ENCODE data around the gene FOSL2. TPM values are rescaled to one million over a fixed set of nuclear protein-coding genes. Genes with fewer than 3 reads are reported as not detected.

The FOSL2 gene
- 78.1 and 93.2 TPM in 2 replicates for total RNA-seq (2014; rRNA removed; shearing (Covaris generic); ENCODE audit: low replicate concordance)

DNA sequence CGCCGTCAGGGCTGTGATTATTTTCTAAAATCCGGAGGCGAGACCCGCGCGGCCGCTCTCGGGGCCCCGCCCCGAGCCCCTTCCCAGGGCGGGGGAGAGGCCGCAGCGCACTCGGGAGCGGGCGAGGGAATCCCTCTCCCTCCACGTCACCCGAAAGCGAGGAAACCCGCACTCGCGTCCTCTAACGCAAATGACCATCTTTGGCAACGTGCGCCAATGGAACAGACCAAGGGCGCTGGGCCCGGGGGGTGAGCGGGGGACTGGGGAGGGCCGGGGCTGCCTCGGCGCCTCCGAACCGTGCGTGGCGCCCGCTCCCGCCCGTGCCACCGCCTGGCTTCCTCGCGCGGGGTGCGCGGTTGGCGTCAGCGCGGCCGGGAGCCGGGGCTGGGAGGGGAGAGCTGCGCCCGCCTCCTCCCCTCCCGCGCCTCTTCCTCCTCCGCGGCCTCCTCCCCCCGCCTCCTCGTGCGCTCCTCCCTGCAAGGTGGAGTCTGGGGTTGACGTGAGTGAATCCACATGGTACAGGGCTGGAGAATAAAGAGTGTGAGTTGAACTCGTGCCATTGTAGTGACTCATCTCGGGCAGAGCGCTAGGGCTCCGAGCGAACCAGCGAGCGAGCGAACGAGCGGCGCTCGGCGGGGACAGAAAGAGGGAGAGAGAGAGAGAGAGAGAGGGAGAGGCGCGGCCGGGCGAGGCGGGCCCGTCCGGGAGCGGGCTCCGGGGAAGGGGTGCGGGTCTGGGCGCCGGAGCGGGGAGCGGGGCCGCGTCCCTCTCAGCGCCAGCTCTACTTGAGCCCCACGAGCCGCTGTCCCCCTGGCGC is at the start of gene FOSL2:
Gene FOSL2, plus strand, starts transcription at position 562 of the 817 bp plus-strand sequence. CDS start 863 bp downstream, outside the sequence.
- peak; percentile 99 for DNase-seq (ENCODE audit: low read depth)
- in situ Hi-C loops (cut with HindIII; ENCODE audit: low pct_unique_long_range_greater_than_20kb, low sequenced_read_pairs) = no loop called here

DNA sequence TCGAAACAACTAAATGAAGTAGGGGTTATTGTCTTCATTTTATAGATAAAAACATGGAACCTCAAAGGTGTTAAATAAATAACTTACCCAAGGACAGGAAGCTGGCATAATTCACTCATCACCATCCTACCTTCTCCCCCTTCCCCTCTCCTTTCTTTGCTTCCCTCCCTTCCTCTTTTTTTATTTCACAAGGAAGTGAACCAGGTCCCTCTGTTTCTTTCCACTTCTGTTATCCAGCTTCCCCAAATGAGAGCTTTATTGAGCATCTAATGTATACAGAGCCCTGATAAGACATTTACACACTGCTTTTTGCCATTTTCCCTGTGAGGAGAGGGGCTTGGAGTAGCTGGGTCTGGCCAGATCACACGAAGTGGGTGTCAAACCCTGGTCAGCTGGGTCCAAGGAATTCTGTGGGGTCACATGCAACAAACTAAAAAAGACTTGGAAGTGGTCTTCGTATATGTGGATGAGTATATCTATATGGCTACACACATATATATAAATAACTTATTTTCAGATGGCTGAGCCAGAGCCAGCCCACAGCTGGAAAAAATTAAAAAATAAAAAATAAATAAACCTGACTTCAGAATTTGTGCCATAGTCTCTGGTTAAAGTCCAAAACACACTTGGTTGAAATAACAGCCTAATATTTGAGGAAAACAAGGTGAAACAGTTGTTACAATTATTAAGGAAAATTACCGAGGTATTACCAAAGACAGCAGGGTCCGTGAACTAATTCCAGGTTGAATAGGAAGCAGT is 49.3 kb upstream of the FOSL2 start:
- in situ Hi-C loops (cut with HindIII; ENCODE audit: low pct_unique_long_range_greater_than_20kb, low sequenced_read_pairs) = no loop called here
- DNase-seq (ENCODE audit: low read depth) = no peak

DNA sequence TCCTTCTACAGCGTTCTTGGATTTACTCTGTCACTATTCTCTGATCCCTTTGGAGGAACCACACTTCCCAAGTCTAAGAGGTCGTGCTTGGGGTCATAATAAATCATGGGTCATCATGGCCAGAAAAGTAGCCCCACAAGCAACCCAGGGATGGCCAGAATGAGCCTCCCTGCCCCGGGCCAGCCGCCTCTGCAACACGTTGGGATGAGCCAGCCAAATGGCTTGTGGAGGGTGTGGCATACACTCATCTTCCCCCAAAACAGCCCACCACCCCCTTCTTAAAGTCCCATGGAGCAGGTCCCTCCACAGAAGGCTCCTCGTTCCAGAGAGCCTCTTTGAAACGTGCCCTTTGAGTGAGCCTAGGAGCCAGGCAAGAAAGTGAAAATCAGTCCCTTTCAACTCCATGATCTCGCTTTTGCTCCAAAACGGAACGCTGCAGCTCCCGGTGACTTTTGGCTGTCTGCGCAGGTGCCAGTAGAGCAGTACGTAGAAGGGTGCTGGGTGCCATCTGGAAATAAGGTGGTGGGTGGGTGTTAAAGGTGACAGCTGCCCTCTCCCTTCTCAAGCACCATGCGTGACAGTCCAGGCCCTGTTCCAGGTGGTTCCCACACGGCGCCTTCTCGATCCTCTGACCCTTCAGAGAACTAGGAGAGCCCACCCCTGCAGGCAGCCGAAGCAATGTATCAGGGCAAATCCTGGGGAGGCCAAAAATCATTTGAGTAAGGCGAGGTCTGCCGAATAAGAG is 48.5 kb upstream of the FOSL2 start:
- in situ Hi-C loops (cut with HindIII; ENCODE audit: low pct_unique_long_range_greater_than_20kb, low sequenced_read_pairs) = no loop called here
- no peak for DNase-seq (ENCODE audit: low read depth)

DNA sequence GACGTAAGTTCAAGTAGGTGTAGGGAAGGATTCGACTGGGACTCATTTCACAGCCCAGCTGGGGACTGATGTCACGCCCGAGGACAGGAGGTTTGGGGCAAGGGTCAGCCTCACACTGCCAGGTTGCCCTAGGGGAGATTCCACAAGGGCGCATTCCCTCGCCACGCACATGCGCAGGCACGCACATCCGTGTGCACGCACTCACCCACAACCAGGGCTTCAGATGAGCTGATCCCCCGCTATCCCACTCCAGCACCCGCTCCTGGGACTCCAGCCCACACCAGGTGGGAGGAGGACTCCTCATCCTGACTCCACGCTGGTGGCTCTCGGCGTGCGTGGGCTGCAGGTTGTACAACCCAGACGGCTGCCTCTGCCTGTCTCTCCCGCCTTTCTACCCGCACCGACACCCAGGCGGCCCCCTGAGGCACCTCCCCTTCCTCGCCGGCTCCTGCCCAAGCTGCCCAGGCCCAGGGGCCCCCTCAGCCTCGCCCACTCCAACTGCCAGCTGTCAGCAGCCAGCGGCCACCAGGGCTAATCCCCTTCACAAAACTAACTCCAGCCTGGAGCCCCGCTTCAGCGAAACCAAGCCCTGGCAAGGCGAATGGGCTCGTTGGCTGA is 47.8 kb upstream of the FOSL2 start:
- in situ Hi-C loops (cut with HindIII; ENCODE audit: low pct_unique_long_range_greater_than_20kb, low sequenced_read_pairs) = no loop called here
- DNase-seq (ENCODE audit: low read depth) = no peak

DNA sequence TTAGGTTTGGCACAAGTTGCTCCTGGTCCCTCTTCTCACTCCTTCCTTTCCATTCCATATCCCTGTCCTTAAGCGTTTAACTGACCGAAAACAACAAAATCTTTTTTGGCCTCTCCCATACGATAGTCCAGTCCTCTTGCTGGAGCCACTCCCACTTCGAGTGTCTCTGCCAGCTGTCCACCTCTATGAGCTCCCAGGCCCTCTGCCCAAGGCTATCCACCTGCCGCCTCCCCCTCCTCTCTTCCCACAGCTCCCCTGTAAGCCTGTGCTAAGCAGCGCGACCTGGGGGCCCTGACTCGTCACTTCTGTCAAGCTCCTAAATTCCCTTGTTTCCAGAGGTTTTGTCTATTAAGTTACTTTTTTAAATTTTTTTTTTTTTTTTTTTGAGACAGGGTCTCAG is 47.0 kb upstream of the FOSL2 start:
- in situ Hi-C loops (cut with HindIII; ENCODE audit: low pct_unique_long_range_greater_than_20kb, low sequenced_read_pairs) = no loop called here
- no peak for DNase-seq (ENCODE audit: low read depth)

DNA sequence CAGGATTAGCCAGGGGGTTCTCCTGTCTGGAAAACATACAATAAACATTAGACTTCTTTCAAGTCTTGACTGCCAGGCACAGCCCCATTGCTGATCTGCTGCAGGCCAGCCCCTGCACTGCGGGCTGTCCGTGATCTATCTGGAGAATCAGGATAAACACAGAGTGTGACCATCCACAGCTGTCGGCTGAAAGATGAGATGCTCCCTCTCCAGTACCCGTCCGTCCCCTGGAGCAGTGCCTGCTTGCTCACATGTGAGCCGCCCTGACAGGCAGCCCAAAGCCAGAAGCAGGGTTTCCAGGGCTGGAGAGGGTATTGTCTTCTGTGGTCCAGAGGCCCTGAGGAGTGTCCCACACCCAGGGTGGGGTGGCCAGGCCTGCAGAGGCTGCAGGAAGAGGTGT is 46.1 kb upstream of the FOSL2 start:
- in situ Hi-C loops (cut with HindIII; ENCODE audit: low pct_unique_long_range_greater_than_20kb, low sequenced_read_pairs) = no loop called here
- DNase-seq (ENCODE audit: low read depth) = no peak

DNA sequence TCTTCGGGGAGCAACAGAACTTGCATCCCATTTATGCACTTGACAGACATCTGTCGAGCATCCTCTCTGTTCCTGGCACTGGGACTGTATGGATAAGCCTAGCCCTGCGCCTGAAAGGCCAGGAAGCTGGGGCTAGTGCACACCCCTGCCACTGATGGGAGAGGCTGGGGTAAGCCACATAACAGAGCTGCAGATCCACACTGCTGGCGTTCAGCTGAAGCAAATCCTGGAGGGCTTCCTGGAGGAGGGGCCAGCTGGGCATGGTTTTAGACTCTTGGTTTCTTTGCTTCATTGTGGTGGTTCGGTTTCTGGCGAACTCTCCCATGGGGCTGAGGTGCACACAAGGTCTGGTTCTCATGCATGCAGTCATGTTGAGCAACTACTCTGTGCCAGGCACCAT is 45.5 kb upstream of the FOSL2 start:
- in situ Hi-C loops (cut with HindIII; ENCODE audit: low pct_unique_long_range_greater_than_20kb, low sequenced_read_pairs) = no loop called here
- no peak for DNase-seq (ENCODE audit: low read depth)

DNA sequence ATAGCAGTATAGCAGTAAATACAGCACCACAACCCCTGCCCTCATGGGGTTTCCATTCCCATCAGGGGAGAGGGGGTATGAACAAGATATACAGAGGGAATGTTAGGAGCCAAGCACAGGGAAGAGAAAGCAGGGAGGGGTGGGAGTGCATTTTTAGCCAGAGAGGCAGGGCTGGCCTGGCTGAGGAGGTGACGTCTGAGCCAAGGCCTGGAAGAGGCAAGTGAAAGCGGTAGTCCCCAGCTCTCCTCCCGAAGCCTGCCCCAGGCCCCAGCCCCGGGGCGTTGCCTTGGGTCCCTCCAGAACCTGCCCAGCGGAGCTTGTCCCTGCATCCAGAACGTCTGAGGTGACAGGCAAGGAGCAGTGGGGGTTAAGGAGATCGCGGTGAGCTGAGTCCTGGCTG is 45.1 kb upstream of the FOSL2 start:
- in situ Hi-C loops (cut with HindIII; ENCODE audit: low pct_unique_long_range_greater_than_20kb, low sequenced_read_pairs) = no loop called here
- DNase-seq (ENCODE audit: low read depth) = no peak

DNA sequence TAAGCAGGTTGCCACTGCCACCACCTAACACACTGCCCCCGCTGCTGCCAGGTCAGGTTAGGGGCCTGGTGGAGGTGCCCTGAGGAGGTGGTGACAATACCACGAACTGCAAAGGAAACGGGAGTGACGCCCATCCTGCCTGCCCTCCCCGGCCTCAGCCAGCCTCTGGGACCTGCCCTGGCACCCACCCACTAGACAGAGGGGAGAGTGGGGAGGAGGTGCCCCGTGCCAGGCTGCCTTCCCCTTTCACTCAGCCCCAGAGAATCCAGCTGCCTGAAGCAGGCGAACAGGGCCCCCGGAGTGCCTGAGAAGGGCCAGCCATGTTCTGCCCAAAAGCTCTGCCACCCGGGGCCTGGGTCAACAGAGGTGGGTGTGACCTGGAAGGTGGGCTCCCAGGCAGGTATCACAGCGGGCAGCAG is 44.5 kb upstream of the FOSL2 start:
- DNase-seq (ENCODE audit: low read depth) = no peak
- in situ Hi-C loops (cut with HindIII; ENCODE audit: low pct_unique_long_range_greater_than_20kb, low sequenced_read_pairs) = no loop called here

DNA sequence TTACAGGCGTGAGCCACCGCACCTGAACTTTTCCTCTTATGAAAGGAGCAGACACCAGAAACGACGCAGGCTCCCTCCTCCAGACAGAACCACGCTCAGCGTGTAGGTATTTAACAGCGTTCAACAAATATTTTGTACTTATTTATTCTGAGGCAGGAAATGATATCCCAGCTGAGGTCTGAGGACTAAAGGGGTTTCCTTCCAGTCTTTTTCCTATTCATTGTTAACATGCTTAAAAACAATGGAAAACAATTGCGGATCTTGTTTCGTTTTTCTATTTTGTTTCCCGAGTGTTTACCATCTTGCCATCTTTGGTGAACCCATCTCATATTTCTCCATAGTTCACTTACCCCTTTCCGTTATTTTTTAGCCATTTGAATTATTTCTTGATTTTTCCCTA is 43.7 kb upstream of the FOSL2 start:
- in situ Hi-C loops (cut with HindIII; ENCODE audit: low pct_unique_long_range_greater_than_20kb, low sequenced_read_pairs) = no loop called here
- DNase-seq (ENCODE audit: low read depth) = no peak

DNA sequence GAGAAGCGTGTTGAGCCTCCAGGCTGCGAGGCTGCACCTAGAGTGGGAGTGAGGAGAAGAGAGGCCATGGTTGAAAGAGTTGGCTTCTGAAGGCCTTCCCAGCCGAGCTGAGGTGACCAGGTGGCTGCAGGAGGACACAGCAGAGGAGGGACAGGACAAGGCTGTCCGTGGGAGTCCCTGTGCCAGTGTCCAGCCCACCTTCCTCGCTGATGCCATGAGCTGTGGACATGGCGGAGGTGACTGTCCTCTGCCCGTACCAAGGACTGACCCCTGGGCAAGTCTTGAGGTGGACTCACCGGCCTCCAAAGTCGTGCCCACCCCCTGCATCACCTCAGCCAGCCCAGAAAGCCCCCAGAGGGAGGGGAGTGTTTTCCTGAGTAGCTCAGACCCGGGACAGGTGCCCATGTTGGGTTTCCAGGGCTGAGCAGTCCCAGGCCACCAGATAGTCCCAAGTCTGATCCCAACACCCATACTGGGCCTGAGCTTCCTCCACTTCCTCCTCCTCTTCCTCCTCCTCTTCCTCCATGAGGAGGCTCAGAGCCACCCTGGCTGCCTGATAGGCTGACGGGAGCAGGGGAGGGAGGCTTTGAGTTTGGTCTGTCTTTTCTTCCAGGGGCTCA is 43.0 kb upstream of the FOSL2 start:
- in situ Hi-C loops (cut with HindIII; ENCODE audit: low pct_unique_long_range_greater_than_20kb, low sequenced_read_pairs) = no loop called here
- no peak for DNase-seq (ENCODE audit: low read depth)

DNA sequence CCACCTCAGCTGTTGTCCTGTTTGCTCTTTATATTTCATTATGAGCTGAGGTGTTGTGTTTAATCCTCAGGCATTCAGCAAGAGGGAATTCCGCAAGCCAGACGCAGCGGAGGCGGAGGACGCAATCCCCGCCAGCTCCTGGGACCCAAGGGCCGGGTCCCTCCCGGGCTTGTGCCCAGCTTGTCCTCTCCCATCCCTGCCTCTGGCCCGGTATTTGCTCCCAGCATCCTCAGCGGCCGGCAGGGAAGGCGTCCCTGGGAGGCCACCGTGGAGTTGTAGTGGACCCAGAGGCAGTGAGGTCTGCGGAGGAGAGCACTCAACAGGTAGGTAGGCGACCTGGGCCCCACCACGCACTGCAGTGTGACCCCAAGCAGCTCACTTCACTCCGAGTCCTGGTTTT is 42.5 kb upstream of the FOSL2 start:
- DNase-seq (ENCODE audit: low read depth) = no peak
- in situ Hi-C loops (cut with HindIII; ENCODE audit: low pct_unique_long_range_greater_than_20kb, low sequenced_read_pairs) = no loop called here

DNA sequence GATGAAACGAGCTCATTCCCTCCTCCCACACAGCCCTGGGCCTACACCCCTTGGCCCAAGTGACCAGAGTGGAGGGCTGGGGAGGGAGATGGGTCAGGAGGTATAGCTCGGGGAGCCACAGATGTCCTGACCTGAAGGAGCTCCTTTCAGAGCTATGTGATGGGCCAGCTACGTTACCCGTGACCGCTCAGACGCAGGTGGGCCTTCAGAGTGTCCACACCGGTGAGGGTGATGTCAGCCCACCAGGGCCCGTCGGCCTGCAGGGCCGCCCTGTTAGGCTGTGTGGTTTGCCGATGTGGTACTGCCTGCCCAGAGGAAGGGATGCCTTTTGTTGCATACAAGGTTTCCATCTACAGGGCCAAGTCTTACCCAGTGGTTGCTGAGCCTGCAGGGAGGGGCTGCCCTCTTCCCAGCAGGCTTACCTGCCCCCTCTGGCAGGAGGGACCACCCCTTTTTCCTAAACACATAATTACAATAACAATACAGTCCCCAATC is 41.8 kb upstream of the FOSL2 start:
- no peak for DNase-seq (ENCODE audit: low read depth)
- in situ Hi-C loops (cut with HindIII; ENCODE audit: low pct_unique_long_range_greater_than_20kb, low sequenced_read_pairs) = no loop called here

DNA sequence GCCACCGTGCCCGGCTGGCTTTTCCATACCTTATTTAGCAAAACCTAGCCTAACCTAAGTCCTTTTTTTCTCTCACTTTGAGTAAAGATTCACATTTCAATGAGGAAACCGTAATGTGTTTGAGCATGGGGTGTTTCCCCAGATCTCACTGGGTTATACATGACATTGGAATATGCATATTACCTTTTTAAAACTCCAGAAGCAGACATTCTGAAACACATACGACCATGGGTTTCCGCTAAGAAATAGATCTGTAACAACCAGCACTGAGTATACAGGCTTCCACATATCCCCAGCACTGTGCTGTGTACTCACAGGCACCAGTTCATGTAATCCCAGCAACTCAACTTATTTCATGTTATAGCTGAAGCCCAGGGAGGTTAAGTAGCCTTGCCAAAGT is 41.0 kb upstream of the FOSL2 start:
- in situ Hi-C loops (cut with HindIII; ENCODE audit: low pct_unique_long_range_greater_than_20kb, low sequenced_read_pairs) = no loop called here

DNA sequence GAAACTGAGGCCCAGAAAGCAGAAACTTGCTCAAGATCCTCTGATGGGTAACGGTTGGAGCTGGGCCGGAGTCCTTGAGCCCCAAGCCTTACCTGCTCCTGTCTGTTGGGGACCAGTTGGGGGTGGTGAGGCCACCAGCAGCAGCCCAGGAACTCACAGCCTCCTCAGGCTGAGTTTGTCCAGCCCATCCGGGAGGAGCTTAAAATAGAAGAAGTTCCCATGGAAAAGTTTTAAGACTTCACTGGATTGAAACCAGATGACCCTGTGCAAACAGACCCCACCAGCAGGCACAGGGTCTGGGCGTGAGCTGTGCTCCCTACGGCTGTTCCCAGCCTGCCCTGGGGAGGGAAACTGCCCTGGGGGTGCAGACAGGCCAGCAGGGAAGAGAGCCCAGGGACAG is 40.6 kb upstream of the FOSL2 start:
- DNase-seq (ENCODE audit: low read depth) = no peak
- in situ Hi-C loops (cut with HindIII; ENCODE audit: low pct_unique_long_range_greater_than_20kb, low sequenced_read_pairs) = no loop called here

More for the DNA sequence above, 41.0 kb upstream of the FOSL2 start:
- DNase-seq (ENCODE audit: low read depth) = no peak

DNA sequence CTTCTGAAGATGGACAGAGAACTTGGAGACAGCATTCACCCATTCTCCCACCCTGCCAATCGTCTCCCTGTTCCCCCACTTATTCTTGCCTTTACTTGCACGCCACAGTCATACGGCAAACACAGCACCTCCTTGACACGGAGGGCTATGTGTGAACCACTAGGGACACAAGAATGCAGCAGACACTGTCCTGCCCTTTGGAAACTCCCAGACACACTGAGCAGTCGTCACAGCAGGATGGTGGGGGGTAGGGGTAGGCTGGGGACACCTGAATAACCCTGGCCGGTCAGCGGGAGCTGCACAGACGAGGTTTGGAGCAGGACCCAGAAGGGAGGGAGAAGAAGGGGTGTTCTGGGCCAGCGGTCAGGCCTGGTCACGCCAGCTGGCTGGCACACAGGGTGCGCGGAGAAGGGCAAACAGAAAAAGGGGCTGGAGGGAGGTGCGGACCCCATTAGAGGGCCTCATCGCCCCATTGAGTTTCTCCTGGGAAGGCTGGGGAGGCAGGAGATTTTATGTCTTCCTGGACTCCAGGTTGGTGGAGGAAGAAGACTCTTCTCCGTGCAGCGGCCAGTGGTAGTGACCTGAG is 40.0 kb upstream of the FOSL2 start:
- no peak for DNase-seq (ENCODE audit: low read depth)
- in situ Hi-C loops (cut with HindIII; ENCODE audit: low pct_unique_long_range_greater_than_20kb, low sequenced_read_pairs) = no loop called here

DNA sequence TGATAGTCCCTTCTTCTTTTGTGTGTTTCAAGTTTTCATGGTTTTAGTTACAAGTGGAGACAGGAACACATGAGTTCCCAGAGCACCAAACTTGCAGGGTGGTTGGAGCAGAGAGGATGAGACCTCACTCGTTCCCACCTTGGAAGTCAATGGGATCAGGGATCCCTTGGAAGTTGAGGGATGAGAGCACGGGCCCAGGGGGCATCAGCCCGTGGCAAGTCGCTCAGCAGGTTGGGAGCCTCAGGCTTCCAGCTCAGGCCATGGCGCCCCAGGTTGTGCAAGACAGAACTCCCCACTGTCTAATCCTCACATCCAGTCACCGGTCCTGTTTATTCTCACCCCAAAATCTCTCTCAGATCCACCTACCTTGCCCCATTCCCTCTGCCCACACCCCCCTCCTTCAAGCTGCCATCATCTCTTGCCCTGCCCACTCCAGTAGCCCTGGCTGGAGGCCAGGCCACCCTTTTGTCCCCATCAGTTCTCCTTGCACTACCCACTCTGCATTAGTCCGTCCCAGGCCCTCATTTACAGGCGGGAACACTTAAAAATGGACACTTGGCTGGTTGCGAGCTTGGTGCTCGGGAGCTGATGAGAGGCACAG is 37.6 kb upstream of the FOSL2 start:
- in situ Hi-C loops (cut with HindIII; ENCODE audit: low pct_unique_long_range_greater_than_20kb, low sequenced_read_pairs) = no loop called here

More for the DNA sequence above, 37.6 kb upstream of the FOSL2 start:
- DNase-seq (ENCODE audit: low read depth) = no peak

Measured in Caki2 (cell line).